MM.1S (cell line): ENCODE measurements around the gene LRRC27.

ENCODE experiments used
- DNase-seq: peaks from one replicate; pipeline ENCODE4 v3.0.0-alpha.2; 2015
- H2AFZ ChIP-seq: fragments of 300-600 bp; sonication (generic); 2 replicates; pipeline ENCODE4 v1.6.0; 2016; ENCODE audit warnings: antibody characterized with exemption, low read length
- H3F3A ChIP-seq: fragments of 300-600 bp; sonication (generic); 2 replicates; pipeline ENCODE4 v1.6.1; 2016; ENCODE audit warnings: mild to moderate bottlenecking, antibody characterized with exemption, low read length, moderate library complexity, mixed read lengths; ENCODE audit not compliant: insufficient read depth
- H3K27ac ChIP-seq: fragments of 300-600 bp; sonication (generic); 2 replicates; pipeline ENCODE4 v1.5.1; 2016; ENCODE audit warnings: mild to moderate bottlenecking, low read length
- H3K27me3 ChIP-seq: fragments of 300-600 bp; sonication (generic); replicated peaks from 2 replicates; pipeline ENCODE4 v1.6.0; 2016; ENCODE audit warnings: low read length; ENCODE audit not compliant: insufficient read depth
- H3K36me3 ChIP-seq: fragments of 300-600 bp; sonication (generic); replicated peaks from 2 replicates; pipeline ENCODE4 v1.6.1; 2016; ENCODE audit warnings: mild to moderate bottlenecking, low read length, mixed read lengths; ENCODE audit not compliant: insufficient read depth
- H3K4me1 ChIP-seq: fragments of 300-600 bp; sonication (generic); 2 replicates; pipeline ENCODE4 v1.6.1; 2016; ENCODE audit warnings: low read length, mixed read lengths
- H3K4me2 ChIP-seq: fragments of 300-600 bp; sonication (generic); 2 replicates; pipeline ENCODE4 v1.6.0; 2016; ENCODE audit warnings: low read depth, low read length
- H3K4me3 ChIP-seq: fragments of 300-600 bp; sonication (generic); 2 replicates; pipeline ENCODE4 v1.5.1; 2016; ENCODE audit warnings: low read length, mixed read lengths
- H3K79me2 ChIP-seq: fragments of 300-600 bp; sonication (generic); 2 replicates; pipeline ENCODE4 v1.6.1; 2016; ENCODE audit warnings: mixed run types, low read length, mixed read lengths
- H3K9ac ChIP-seq: fragments of 300-600 bp; sonication (generic); 2 replicates; pipeline ENCODE4 v1.6.1; 2016; ENCODE audit warnings: low read length, mixed read lengths
- H3K9me2 ChIP-seq: fragments of 300-600 bp; sonication (generic); replicated peaks from 2 replicates; pipeline ENCODE4 v1.6.1; 2016; ENCODE audit warnings: mild to moderate bottlenecking, low read length, mixed read lengths; ENCODE audit not compliant: insufficient read depth
- H3K9me3 ChIP-seq: fragments of 300-600 bp; sonication (generic); replicated peaks from 2 replicates; pipeline ENCODE4 v1.6.1; 2016; ENCODE audit warnings: mild to moderate bottlenecking, low read length, mixed read lengths; ENCODE audit not compliant: insufficient read depth
- H4K20me1 ChIP-seq: fragments of 300-600 bp; sonication (generic); 2 replicates; pipeline ENCODE4 v1.6.1; 2016; ENCODE audit warnings: mild to moderate bottlenecking, low read length, moderate library complexity, mixed read lengths; ENCODE audit not compliant: insufficient read depth
- CTCF ChIP-seq: fragments of 300-600 bp; sonication (generic); IDR thresholded peaks from 2 replicates; pipeline ENCODE4 v1.5.1; 2016; ENCODE audit warnings: antibody characterized with exemption, low read length, mixed read lengths
- EZH2 ChIP-seq: fragments of 300-600 bp; sonication (generic); optimal IDR thresholded peaks from 2 replicates; pipeline ENCODE3; 2017; ENCODE audit warnings: low read depth, mild to moderate bottlenecking, antibody characterized with exemption, low read length, mixed read lengths
- EZH2phosphoT487 ChIP-seq: fragments of 300-600 bp; sonication (generic); IDR thresholded peaks from 2 replicates; pipeline ENCODE4 v1.6.1; 2018; ENCODE audit warnings: antibody characterized with exemption, low read length

The LRRC27 gene

GRCh38 chr10:132410056-132410778, 78.2 kb downstream of the LRRC27 start:
- Histone ChIP-seq H3F3A (no peaks in the 10 kb centered on the region), H3K9me3 (no peaks in the 10 kb centered on the region), H3K36me3 (no peaks in the 10 kb centered on the region), H3K9ac (no peak overlapping the region), H2AFZ (no peak overlapping the region), H3K4me2 (no peak overlapping the region), H3K79me2 (no peaks in the 10 kb centered on the region), H3K4me3 (no peak overlapping the region), H3K27ac (no peak overlapping the region), H3K27me3 (peaks cover 36% of the 10 kb centered on the region), H3K9me2 (no peaks in the 10 kb centered on the region), H3K4me1 (no peaks in the 10 kb centered on the region), H4K20me1 (no peaks in the 10 kb centered on the region)
- DNase-seq, result no peak
- TF ChIP-seq EZH2 (no peak), EZH2phosphoT487 (no peak), CTCF (no peak)

DNA sequence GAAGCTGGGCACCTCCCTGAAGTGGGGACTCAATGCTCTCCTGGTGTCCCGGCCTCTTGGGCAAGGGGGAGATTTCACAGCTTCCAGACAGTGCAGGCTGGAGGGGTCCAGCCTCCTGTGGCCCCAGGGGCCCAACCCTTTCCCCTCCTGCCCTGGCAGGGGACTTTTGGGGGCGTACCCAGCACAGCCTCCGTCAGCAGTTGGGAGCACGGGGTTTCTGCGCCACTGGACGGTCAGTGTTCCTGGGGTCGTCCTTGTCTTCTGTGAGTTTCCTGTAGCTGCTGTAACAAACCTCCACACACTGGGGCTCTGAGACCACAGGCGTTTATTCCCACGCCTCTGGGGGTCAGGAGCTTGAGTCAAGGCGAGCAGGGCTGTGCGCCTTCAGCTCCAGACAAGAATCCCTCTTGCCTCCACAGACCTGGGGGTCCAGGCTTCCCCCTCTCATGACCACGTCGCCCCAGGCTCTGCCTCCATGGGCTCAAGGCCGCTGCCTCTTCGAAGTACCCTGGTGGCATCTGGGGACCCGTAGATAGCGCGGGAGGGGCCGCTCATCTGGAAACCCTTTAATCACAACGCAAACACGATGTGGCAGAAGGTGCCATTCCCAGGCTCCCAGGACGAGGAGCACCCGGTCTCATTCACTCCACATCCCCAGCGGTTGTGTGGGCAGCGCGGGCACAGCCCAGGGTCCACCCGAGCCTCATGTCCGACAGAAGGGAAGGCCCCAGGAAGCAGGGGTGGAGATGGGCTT, 79.0 kb downstream of the LRRC27 start:
- no peak overlapping the region for H2AFZ ChIP-seq
- DNase-seq, result no peak
- H4K20me1 ChIP-seq, result no peaks in the 10 kb centered on the region
- H3K4me2 ChIP-seq, result no peak overlapping the region
- H3K4me1 ChIP-seq, result no peaks in the 10 kb centered on the region
- no peaks in the 10 kb centered on the region for H3K36me3 ChIP-seq
- H3K27me3 ChIP-seq, result peaks cover 36% of the 10 kb centered on the region
- no peak overlapping the region for H3K9ac ChIP-seq
- no peak overlapping the region for H3K27ac ChIP-seq
- no peaks in the 10 kb centered on the region for H3K9me3 ChIP-seq
- no peaks in the 10 kb centered on the region for H3K79me2 ChIP-seq
- TF ChIP-seq CTCF (no peak), EZH2phosphoT487 (no peak), EZH2 (no peak)
- no peak overlapping the region for H3K4me3 ChIP-seq
- H3K9me2 ChIP-seq, result no peaks in the 10 kb centered on the region
- no peaks in the 10 kb centered on the region for H3F3A ChIP-seq

DNA sequence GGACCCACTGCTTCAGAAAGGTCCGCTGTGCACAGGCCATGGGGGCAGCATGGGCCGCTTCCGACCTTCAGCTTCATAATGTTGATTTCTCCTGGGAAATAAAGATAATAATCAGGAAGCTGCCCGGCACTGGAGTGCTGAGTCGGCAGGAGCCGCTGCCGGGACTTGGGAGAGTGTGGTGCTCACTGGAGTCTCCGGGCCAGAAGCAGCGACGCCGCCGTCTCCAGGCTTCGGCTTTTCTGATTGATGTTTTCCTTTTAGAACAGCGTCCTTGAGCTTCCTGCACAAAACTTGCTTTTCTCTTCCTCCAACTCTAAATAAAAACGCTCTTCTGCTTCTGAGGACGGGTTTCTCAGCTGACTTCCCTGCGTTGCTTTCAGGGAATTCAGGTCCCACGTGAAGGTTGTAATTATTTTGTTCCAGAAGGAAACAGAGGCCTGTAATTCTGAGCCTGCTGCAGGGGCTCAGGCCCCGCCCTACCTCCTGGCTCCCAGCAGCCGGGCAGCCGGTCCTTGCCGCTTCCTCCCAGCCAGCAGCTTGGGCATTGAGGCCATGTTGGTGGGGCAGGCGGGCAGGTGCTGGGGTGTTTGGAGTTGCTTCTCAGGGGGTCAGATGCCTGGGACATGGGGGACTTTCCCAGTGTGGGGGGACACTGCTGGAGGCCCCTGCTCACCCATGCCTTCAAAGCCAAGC, 79.7 kb downstream of the LRRC27 start:
- no peaks in the 10 kb centered on the region for H3K36me3 ChIP-seq
- H3K4me3 ChIP-seq, result no peak overlapping the region
- no peaks in the 10 kb centered on the region for H3K4me1 ChIP-seq

More for the DNA sequence above, 79.7 kb downstream of the LRRC27 start:
- Histone ChIP-seq H3K4me2 (no peak overlapping the region), H3K9me3 (no peaks in the 10 kb centered on the region), H4K20me1 (no peaks in the 10 kb centered on the region), H3K9ac (no peak overlapping the region), H3K79me2 (no peaks in the 10 kb centered on the region), H3F3A (no peaks in the 10 kb centered on the region), H3K9me2 (no peaks in the 10 kb centered on the region), H3K27ac (no peak overlapping the region), H2AFZ (no peak overlapping the region), H3K27me3 (peaks cover 36% of the 10 kb centered on the region)
- TF ChIP-seq CTCF, result no peak
- TF ChIP-seq EZH2phosphoT487, result no peak
- TF ChIP-seq EZH2, result no peak
- DNase-seq, result no peak
